GM12874 (cell line): ENCODE data around the gene PYCR2.

ENCODE experiments used
- CTCF ChIP-seq: IDR thresholded peaks from 2 replicates; pipeline ENCODE4 v1.5.1; 2011; ENCODE audit warnings: low read depth, mild to moderate bottlenecking, control low read depth, low read length, moderate library complexity; ENCODE audit not compliant: insufficient read depth

The PYCR2 gene

GRCh38 chr1:225919906-225920305 lies 4.1 kb downstream of the PYCR2 start:
- TF ChIP-seq CTCF: no peak

GRCh38 chr1:225918280-225918679 lies 5.8 kb downstream of the PYCR2 start:
- TF ChIP-seq CTCF: no peak

- no peak for TF ChIP-seq CTCF
Measured at GRCh38 chr1:225917536-225917935, 6.5 kb downstream of the PYCR2 start.

GRCh38 chr1:225917101-225917500 lies 6.9 kb downstream of the PYCR2 start:
- TF ChIP-seq CTCF: no peak

GRCh38 chr1:225915538-225915991 lies 8.5 kb downstream of the PYCR2 start:
- TF ChIP-seq CTCF: no peak

GRCh38 chr1:225914947-225915346 lies 9.1 kb downstream of the PYCR2 start:
- TF ChIP-seq CTCF: no peak

GRCh38 chr1:225914391-225914790 lies 9.7 kb downstream of the PYCR2 start:
- TF ChIP-seq CTCF: no peak
